ENCODE measurements around the gene NTS. TPM values are rescaled to one million over a fixed set of nuclear protein-coding genes. Genes with fewer than 3 reads are reported as not detected.
A peak's percentile ranks its signal among the peaks of the same experiment; 100 is the strongest.

The NTS gene
- total and polyA plus RNA-seq, 2 experiments from 2014 or later: not detected

- H3F3A ChIP-seq (ENCODE audit: insufficient read depth): peaks cover 9% of the 10 kb centered on the region
- H3K36me3 ChIP-seq (ENCODE audit: low read depth): no peaks in the 10 kb centered on the region
- H3K4me3 ChIP-seq: peak within 1 kb of the TSS; percentile 86
- no peak for TF ChIP-seq EZH2 (IDR thresholded peaks at IDR 0.05; ENCODE audit: insufficient read depth, poor library complexity, severe bottlenecking)
- no peak for TF ChIP-seq EZH2phosphoT487 (IDR thresholded peaks at IDR 0.05; ENCODE audit: insufficient read depth, low read depth)
- H4K20me1 ChIP-seq (ENCODE audit: insufficient read depth): no peaks in the 10 kb centered on the region
- 19 to 22% methylated on average over 13 to 15 of the region's 15 CpGs for WGBS, 2 experiments (ENCODE audit: low coverage in 1 of 2, low lambda C conversion rate in 2 of 2, missing lambda C conversion rate in 2 of 2)
- no peaks in the 10 kb centered on the region for H3K9me3 ChIP-seq (ENCODE audit: low read depth)
- no peaks in the 10 kb centered on the region for H3K27me3 ChIP-seq (replicated peaks; ENCODE audit: insufficient read depth)
- in situ Hi-C loops (cut with MboI): no loop called here
- peak; percentile 90 for DNase-seq
- peak within 1 kb of the TSS; percentile 89 for H2AFZ ChIP-seq
- peak within 1 kb of the TSS; percentile 98 for H3K4me2 ChIP-seq (ENCODE audit: unreplicated experiment)
- peaks cover 44% of the 10 kb centered on the region for H3K4me1 ChIP-seq (ENCODE audit: insufficient read depth)
- H3K9ac ChIP-seq: peak within 1 kb of the TSS; percentile 78
- H3K27ac ChIP-seq: peak within 1 kb of the TSS; percentile 66
- no peaks in the 10 kb centered on the region for H3K9me2 ChIP-seq (ENCODE audit: insufficient read depth)
- no peaks in the 10 kb centered on the region for H3K79me2 ChIP-seq (ENCODE audit: insufficient read depth)
Observed at GRCh38 chr12:85836197-85837090, 37.7 kb upstream of the NTS start, which contains the start of gene RASSF9. RASSF9 (minus strand) TSS chr12:85836409; CDS start chr12:85836201, 208 bp downstream.

GRCh38 chr12:85843606-85844310 lies 30.3 kb upstream of the NTS start:
- H3K27ac ChIP-seq: no peak overlapping the region
- WGBS, 2 experiments (ENCODE audit: low coverage in 1 of 2, low lambda C conversion rate in 2 of 2, missing lambda C conversion rate in 2 of 2): 79 to 84% methylated on average over 15 to 17 of the region's 17 CpGs

GRCh38 chr12:85849344-85849743 lies 24.8 kb upstream of the NTS start:
- H3K4me1 ChIP-seq (ENCODE audit: insufficient read depth): no peaks in the 10 kb centered on the region
- H3K79me2 ChIP-seq (ENCODE audit: insufficient read depth): no peaks in the 10 kb centered on the region
- H3K9me3 ChIP-seq (ENCODE audit: low read depth): no peaks in the 10 kb centered on the region
- no peak overlapping the region for H3K4me2 ChIP-seq (ENCODE audit: unreplicated experiment)
- H2AFZ ChIP-seq: no peak overlapping the region
- H3K36me3 ChIP-seq (ENCODE audit: low read depth): no peaks in the 10 kb centered on the region
- H3K9me2 ChIP-seq (ENCODE audit: insufficient read depth): no peaks in the 10 kb centered on the region
- H3K27ac ChIP-seq: no peak overlapping the region
- H3K27me3 ChIP-seq (replicated peaks; ENCODE audit: insufficient read depth): no peaks in the 10 kb centered on the region
- WGBS, 2 experiments (ENCODE audit: low coverage in 1 of 2, low lambda C conversion rate in 2 of 2, missing lambda C conversion rate in 2 of 2): 71 to 78% methylated on average over 3 of the region's 3 CpGs
- no peaks in the 10 kb centered on the region for H4K20me1 ChIP-seq (ENCODE audit: insufficient read depth)
- no peaks in the 10 kb centered on the region for H3F3A ChIP-seq (ENCODE audit: insufficient read depth)
- H3K4me3 ChIP-seq: no peak overlapping the region
- DNase-seq: no peak
- H3K9ac ChIP-seq: no peak overlapping the region
- in situ Hi-C loops (cut with MboI): no loop called here
- TF ChIP-seq EZH2phosphoT487 (IDR thresholded peaks at IDR 0.05; ENCODE audit: insufficient read depth, low read depth) (no peak), EZH2 (IDR thresholded peaks at IDR 0.05; ENCODE audit: insufficient read depth, poor library complexity, severe bottlenecking) (no peak)

More at GRCh38 chr12:85843606-85844310, 30.3 kb upstream of the NTS start:
- H3F3A ChIP-seq (ENCODE audit: insufficient read depth): no peaks in the 10 kb centered on the region
- no peak overlapping the region for H3K4me2 ChIP-seq (ENCODE audit: unreplicated experiment)
- no peaks in the 10 kb centered on the region for H3K9me2 ChIP-seq (ENCODE audit: insufficient read depth)
- H3K9ac ChIP-seq: no peak overlapping the region
- H2AFZ ChIP-seq: no peak overlapping the region
- no peak overlapping the region for H3K4me3 ChIP-seq
- no peak for TF ChIP-seq EZH2 (IDR thresholded peaks at IDR 0.05; ENCODE audit: insufficient read depth, poor library complexity, severe bottlenecking)
- TF ChIP-seq EZH2phosphoT487 (IDR thresholded peaks at IDR 0.05; ENCODE audit: insufficient read depth, low read depth): no peak
- in situ Hi-C loops (cut with MboI): no loop called here
- no peaks in the 10 kb centered on the region for H3K27me3 ChIP-seq (replicated peaks; ENCODE audit: insufficient read depth)
- H4K20me1 ChIP-seq (ENCODE audit: insufficient read depth): no peaks in the 10 kb centered on the region
- no peak for DNase-seq
- no peaks in the 10 kb centered on the region for H3K9me3 ChIP-seq (ENCODE audit: low read depth)
- no peaks in the 10 kb centered on the region for H3K36me3 ChIP-seq (ENCODE audit: low read depth)
- H3K79me2 ChIP-seq (ENCODE audit: insufficient read depth): no peaks in the 10 kb centered on the region
- H3K4me1 ChIP-seq (ENCODE audit: insufficient read depth): no peaks in the 10 kb centered on the region

- no peaks in the 10 kb centered on the region for H3K36me3 ChIP-seq (ENCODE audit: low read depth)
- no peak overlapping the region for H3K4me3 ChIP-seq
- DNase-seq: no peak
- H2AFZ ChIP-seq: no peak overlapping the region
- H4K20me1 ChIP-seq (ENCODE audit: insufficient read depth): no peaks in the 10 kb centered on the region
- 76 to 82% methylated on average over 6 of the region's 6 CpGs for WGBS, 2 experiments (ENCODE audit: low coverage in 1 of 2, low lambda C conversion rate in 2 of 2, missing lambda C conversion rate in 2 of 2)
- no peaks in the 10 kb centered on the region for H3K27me3 ChIP-seq (replicated peaks; ENCODE audit: insufficient read depth)
- no peaks in the 10 kb centered on the region for H3K79me2 ChIP-seq (ENCODE audit: insufficient read depth)
- in situ Hi-C loops (cut with MboI): no loop called here
- TF ChIP-seq EZH2phosphoT487 (IDR thresholded peaks at IDR 0.05; ENCODE audit: insufficient read depth, low read depth): no peak
- no peak for TF ChIP-seq EZH2 (IDR thresholded peaks at IDR 0.05; ENCODE audit: insufficient read depth, poor library complexity, severe bottlenecking)
- no peak overlapping the region for H3K4me2 ChIP-seq (ENCODE audit: unreplicated experiment)
- no peaks in the 10 kb centered on the region for H3K9me3 ChIP-seq (ENCODE audit: low read depth)
- no peak overlapping the region for H3K27ac ChIP-seq
- no peaks in the 10 kb centered on the region for H3K9me2 ChIP-seq (ENCODE audit: insufficient read depth)
- H3K4me1 ChIP-seq (ENCODE audit: insufficient read depth): no peaks in the 10 kb centered on the region
- H3K9ac ChIP-seq: no peak overlapping the region
- no peaks in the 10 kb centered on the region for H3F3A ChIP-seq (ENCODE audit: insufficient read depth)
Observed at GRCh38 chr12:85855305-85855704, 18.8 kb upstream of the NTS start.
